ELR (cell line): Measurements from ENCODE around the gene SLC29A4.
"Not testable (repeated sequence)": the region's sequence is repeated elsewhere in the genome, so short reads cannot be mapped to it uniquely, and the experiment has no call there.

ENCODE experiments used
- DNase-seq: peaks from one replicate; pipeline ENCODE4 v3.0.0-alpha.2; 2015; ENCODE audit warnings: low read depth

The SLC29A4 gene

GRCh38 chr7:5274441-5274840 lies 8.3 kb upstream of the SLC29A4 start:
- no peak for DNase-seq

GRCh38 chr7:5274985-5275431 lies 7.7 kb upstream of the SLC29A4 start:
- DNase-seq: not testable (repeated sequence)

GRCh38 chr7:5275510-5275909 lies 7.2 kb upstream of the SLC29A4 start:
- DNase-seq: not testable (repeated sequence)

GRCh38 chr7:5276123-5276522 lies 6.6 kb upstream of the SLC29A4 start:
- not testable (repeated sequence) for DNase-seq

- no peak for DNase-seq
Measured at GRCh38 chr7:5276611-5277010, 6.1 kb upstream of the SLC29A4 start.

GRCh38 chr7:5278766-5279165 lies 4.0 kb upstream of the SLC29A4 start:
- DNase-seq: no peak

- DNase-seq: no peak
Measured at GRCh38 chr7:5279734-5280133, 3.0 kb upstream of the SLC29A4 start.

GRCh38 chr7:5281598-5282500 lies 894 bp upstream of the SLC29A4 start:
- DNase-seq: not testable (repeated sequence)

- peak; percentile 44 for DNase-seq
Measured at GRCh38 chr7:5283421-5284303, 919 bp downstream of the SLC29A4 start.

GRCh38 chr7:5284304-5285281 lies 1.9 kb downstream of the SLC29A4 start:
- DNase-seq: peak; percentile 49

- DNase-seq: no peak
Measured at GRCh38 chr7:5286933-5287332, 4.2 kb downstream of the SLC29A4 start.

- DNase-seq: not testable (repeated sequence)
Measured at GRCh38 chr7:5287373-5287772, 4.6 kb downstream of the SLC29A4 start.

- no peak for DNase-seq
Measured at GRCh38 chr7:5287802-5288201, 5.1 kb downstream of the SLC29A4 start.

GRCh38 chr7:5288560-5288959 lies 5.8 kb downstream of the SLC29A4 start:
- not testable (repeated sequence) for DNase-seq

- DNase-seq: no peak
Measured at GRCh38 chr7:5289355-5289754, 6.6 kb downstream of the SLC29A4 start.

- no peak for DNase-seq
Measured at GRCh38 chr7:5291301-5291700, 8.6 kb downstream of the SLC29A4 start.

GRCh38 chr7:5291711-5292335 lies 9.1 kb downstream of the SLC29A4 start:
- not testable (repeated sequence) for DNase-seq

GRCh38 chr7:5294169-5294987 lies 11.6 kb downstream of the SLC29A4 start:
- no peak for DNase-seq

- DNase-seq: no peak
Measured at GRCh38 chr7:5295039-5296014, 12.6 kb downstream of the SLC29A4 start.
